H1 (cell line): ENCODE results near the gene SLC16A6.

Experiments
- CREB1 ChIP-seq: IDR thresholded peaks from 2 replicates; pipeline ENCODE4 v1.6.1; 2012; ENCODE audit warnings: inconsistent platforms
- GTF2F1 ChIP-seq: IDR thresholded peaks from 2 replicates; pipeline ENCODE4 v1.6.1; 2012; ENCODE audit warnings: low read depth, low read length, improper control_type of control experiment, borderline replicate concordance
- POLR2A ChIP-seq, 2 experiments: IDR thresholded peaks; 1 replicate in 1 of 2; 2 replicates in 1 of 2; pipeline ENCODE4 v1.6.1; 2011; ENCODE audit warnings: low read depth in 2 of 2, low read length in 2 of 2, mild to moderate bottlenecking in 2 of 2; ENCODE audit errors: control extremely low read depth in 1 of 2
- POLR2AphosphoS5 ChIP-seq: IDR thresholded peaks from 2 replicates; pipeline ENCODE4 v1.6.1; 2011; ENCODE audit warnings: low read depth, low read length
- ZNF274 ChIP-seq: IDR thresholded peaks from 2 replicates; pipeline ENCODE4 v1.7.0; 2012; ENCODE audit warnings: low read length, borderline replicate concordance; ENCODE audit errors: extremely low read depth
- TF ChIP-seq, protein P1 (sequence below), 3 experiments: IDR thresholded peaks; 1 replicate in 2 of 3; 2 replicates in 1 of 3; pipeline versions ENCODE4 v1.5.1 to v1.6.1; 2011; ENCODE audit warnings: low read length in 3 of 3, mild to moderate bottlenecking in 3 of 3, inconsistent platforms in 2 of 3, low read depth in 1 of 3, moderate library complexity in 1 of 3; ENCODE audit not compliant: insufficient read depth in 1 of 3; ENCODE audit errors: control extremely low read depth in 1 of 3

DNA sequence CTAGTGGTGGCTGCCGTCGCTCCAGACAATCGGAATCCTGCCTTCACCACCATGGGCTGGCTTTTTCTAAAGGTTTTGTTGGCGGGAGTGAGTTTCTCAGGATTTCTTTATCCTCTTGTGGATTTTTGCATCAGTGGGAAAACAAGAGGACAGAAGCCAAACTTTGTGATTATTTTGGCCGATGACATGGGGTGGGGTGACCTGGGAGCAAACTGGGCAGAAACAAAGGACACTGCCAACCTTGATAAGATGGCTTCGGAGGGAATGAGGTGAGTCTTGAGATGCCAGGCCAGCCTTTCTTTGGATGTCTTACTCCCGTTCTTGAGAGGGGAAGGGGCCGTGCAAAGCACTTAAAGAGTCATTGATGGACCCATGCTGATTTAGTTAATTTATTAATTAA lies 16.5 kb upstream of the SLC16A6 start:
- TF ChIP-seq POLR2AphosphoS5 (no peak), CREB1 (no peak), GTF2F1 (no peak), ZNF274 (no peak), POLR2A (IDR thresholded peaks at IDR 0.05; ENCODE audit: control extremely low read depth in 1 of 2, low read depth in 2 of 2, low read length in 2 of 2) (no peak)
- TF ChIP-seq, protein P1, sequence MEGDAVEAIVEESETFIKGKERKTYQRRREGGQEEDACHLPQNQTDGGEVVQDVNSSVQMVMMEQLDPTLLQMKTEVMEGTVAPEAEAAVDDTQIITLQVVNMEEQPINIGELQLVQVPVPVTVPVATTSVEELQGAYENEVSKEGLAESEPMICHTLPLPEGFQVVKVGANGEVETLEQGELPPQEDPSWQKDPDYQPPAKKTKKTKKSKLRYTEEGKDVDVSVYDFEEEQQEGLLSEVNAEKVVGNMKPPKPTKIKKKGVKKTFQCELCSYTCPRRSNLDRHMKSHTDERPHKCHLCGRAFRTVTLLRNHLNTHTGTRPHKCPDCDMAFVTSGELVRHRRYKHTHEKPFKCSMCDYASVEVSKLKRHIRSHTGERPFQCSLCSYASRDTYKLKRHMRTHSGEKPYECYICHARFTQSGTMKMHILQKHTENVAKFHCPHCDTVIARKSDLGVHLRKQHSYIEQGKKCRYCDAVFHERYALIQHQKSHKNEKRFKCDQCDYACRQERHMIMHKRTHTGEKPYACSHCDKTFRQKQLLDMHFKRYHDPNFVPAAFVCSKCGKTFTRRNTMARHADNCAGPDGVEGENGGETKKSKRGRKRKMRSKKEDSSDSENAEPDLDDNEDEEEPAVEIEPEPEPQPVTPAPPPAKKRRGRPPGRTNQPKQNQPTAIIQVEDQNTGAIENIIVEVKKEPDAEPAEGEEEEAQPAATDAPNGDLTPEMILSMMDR (IDR thresholded peaks at IDR 0.05; ENCODE audit: control extremely low read depth in 1 of 3, insufficient read depth in 1 of 3, low read depth in 1 of 3, low read length in 3 of 3): no peak
